GM12891 (cell line): ENCODE data around the gene ZNF581.

Experiments
- POLR2A ChIP-seq: IDR thresholded peaks from 2 replicates; pipeline ENCODE4 v1.6.1; 2011; ENCODE audit warnings: low read depth, low read length, control low read depth
- POLR2AphosphoS5 ChIP-seq: IDR thresholded peaks from 2 replicates; pipeline ENCODE4 v1.6.1; 2011; ENCODE audit warnings: low read depth, low read length, control low read depth
- TAF1 ChIP-seq: IDR thresholded peaks from 2 replicates; pipeline ENCODE4 v1.6.1; 2011; ENCODE audit warnings: low read depth, low read length, control low read depth

DNA sequence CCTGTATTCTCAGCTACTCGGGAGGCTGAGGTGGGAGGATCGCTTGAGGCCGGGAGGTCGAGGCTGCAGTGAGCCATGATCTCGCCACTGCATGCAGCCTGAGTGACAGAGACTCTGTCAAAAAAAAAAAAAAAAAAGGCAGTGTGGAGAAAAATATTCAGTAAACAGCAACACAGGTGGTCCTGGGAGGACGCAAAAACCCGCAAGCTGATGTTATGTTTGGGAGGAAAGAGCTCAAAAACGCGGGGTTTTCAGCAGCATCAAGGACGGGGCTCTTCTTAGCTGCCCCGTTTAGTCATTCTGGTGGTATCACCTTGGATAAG is 18.5 kb upstream of the ZNF581 start:
- no peak for TF ChIP-seq POLR2AphosphoS5
- TF ChIP-seq POLR2A, result no peak
- no peak for TF ChIP-seq TAF1
